HG03159 (cell line): Measurements from ENCODE around the gene HEMGN.
"Not testable (repeated sequence)": the region's sequence is repeated elsewhere in the genome, so short reads cannot be mapped to it uniquely, and the experiment has no call there.

Source experiments
- ATAC-seq: cut with Tn5 transposase; IDR thresholded peaks from one replicate; pipeline ENCODE4 v1.9.1; 2021; ENCODE audit warnings: mild to moderate bottlenecking, moderate library complexity; ENCODE audit not compliant: unreplicated experiment

The HEMGN gene, protein sequence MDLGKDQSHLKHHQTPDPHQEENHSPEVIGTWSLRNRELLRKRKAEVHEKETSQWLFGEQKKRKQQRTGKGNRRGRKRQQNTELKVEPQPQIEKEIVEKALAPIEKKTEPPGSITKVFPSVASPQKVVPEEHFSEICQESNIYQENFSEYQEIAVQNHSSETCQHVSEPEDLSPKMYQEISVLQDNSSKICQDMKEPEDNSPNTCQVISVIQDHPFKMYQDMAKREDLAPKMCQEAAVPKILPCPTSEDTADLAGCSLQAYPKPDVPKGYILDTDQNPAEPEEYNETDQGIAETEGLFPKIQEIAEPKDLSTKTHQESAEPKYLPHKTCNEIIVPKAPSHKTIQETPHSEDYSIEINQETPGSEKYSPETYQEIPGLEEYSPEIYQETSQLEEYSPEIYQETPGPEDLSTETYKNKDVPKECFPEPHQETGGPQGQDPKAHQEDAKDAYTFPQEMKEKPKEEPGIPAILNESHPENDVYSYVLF

DNA sequence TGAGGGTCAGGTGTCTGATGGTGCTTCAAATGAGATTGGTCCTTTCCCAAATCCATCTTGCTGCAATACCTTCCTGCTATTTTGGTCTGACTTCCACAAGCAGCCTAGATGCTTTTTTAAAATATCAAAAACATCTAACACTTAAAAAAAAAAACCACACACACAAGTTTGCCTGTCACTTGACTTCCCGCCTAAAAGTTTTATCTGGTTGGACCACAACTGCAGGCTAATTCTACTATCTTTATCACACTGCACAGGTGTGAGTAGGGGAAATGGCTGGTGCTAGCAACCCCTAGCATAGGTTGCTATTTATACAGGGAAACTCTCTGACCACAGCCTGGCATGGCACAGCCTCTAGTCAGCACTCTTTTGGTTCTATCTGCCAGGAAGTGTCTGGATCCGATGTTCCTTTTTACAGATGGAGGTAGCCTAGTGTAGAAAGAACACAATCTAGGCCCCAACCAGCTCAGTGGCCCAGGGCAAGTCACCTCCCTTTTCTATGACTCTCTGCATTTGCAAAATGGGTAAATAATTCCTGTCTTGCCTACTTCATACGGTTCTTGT is at the start of gene HEMGN:
Gene HEMGN (minus strand): TSS at position 92 of the 564 bp plus-strand sequence. CDS start 36 bp downstream, at position 56.
- ATAC-seq = peak; percentile 79

GRCh38 chr9:97987487-97987886 is 49.5 kb upstream of the HEMGN start:
- no peak for ATAC-seq

- ATAC-seq = peak; percentile 3
These were observed 47.3 kb upstream of the HEMGN start for GRCh38 chr9:97985058-97985861.

DNA sequence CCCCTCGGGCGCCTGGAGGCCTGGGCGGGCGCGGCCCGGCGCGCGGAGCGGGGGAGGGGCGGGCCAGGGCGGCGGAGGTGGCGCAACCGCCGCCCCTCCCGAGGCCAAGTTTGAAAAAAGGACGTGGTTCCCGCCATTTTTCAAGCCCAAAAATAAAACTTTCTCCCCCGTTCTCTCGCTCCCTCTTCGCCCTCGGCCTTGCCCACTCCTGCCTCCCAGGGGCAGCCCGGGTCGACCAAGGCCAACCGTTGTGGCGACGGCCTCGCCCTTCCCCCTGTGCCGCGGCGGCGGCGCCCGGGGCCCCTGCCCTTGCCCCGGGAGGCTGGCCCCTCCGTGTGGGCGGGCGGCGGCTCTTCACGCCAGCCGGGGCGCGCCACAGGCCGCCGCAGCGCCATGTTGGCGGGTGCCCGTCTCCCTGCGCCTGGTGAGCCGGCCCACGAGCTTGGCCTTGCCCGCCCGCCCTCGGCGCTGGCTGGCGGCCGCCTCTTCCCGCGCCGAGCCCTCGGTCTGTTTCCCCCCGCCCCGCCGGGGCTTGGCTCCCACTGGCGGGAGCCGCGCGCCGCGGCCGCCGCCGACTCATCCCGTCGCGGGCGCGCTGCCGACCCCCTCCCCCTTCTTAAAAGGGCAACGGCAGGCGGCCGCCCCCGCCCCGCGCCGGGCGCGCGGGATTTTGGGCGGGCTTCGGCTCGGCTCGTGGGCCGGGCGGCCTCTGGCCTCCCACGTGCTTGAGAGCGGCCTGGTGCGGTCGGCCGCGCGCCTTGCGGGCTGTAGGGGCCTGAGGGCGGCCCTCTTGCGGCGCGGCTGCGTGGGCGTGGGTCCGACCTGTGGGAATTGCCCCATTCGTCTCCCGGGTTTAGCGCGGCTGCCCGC is 46.5 kb upstream of the HEMGN start:
- peak; percentile 28 for ATAC-seq

DNA sequence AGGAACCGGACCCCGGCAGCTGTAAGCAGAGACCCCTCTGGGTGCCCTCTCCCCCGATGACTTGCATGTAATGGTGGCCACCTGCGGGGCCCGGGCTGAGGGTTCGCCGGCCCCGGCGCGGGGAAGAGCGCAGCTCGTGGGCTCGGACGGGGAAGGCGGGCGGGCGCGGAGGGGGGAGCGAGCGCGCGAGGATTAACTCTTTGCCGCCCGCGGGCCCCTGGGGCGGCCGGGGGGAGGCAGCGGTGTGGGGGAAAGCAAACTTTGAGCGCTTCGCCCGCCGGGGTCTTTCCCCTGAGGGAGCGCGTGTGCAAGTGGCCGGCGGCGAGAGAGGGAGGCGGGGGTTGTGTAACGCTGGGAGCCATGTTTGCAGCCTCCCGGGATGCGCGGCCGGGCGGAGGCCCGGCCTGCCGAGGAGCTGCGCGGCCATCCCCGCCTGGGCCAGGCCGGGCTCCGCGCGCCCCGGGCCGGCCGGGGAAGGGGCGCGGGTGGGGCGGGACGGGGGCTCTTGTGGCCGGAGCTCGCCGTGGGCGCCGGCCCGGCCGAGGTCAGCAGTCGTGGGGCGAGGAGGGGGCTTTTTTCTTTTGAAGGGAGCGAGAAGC is 45.7 kb upstream of the HEMGN start:
- ATAC-seq = peak; percentile 14

- ATAC-seq = peak; percentile 76
These were observed 45.0 kb upstream of the HEMGN start, which contains the start of gene ANP32B for GRCh38 chr9:97982683-97983588. TSS of gene ANP32B (plus strand) at chr9:97983341. CDS start at chr9:97983556, 215 bp downstream.

DNA sequence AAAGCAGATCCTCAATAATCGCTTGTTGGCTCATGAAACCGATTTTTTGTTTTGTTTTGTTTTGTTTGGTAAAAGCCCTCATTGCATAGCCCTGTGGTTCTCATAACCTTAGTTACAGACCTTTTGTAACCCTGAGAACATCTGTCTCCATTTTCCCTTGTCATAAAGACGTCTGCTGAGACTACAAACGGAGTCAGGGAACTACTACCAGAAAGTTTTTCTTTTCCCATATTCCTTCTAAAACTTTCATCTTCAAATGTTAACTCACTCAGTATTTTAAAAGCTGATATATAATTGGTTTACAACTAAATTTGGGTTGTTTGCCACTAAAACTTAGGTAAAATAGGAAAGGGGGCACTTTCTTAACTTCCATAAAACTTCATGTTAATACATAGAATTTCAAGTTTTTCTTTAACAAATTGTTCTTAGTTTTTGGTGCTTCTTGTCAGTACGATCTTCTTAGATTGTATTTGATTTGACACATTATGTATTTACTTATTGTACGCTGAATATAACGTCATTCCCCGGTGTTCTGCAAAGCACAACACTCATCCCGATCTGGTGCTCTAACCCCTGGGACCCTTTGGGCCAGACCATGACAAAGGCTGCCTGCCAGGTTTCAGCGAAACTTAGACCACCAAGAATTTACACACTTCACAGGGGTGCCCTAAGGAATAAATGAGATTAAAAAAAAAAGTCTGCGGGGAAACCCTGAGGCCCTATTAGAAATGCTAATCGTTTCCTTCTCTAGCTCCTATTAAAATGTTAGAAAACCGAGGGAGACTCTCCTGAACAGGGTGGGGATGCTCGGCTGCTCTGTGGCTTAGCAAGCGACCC is 44.1 kb upstream of the HEMGN start:
- ATAC-seq = no peak

DNA sequence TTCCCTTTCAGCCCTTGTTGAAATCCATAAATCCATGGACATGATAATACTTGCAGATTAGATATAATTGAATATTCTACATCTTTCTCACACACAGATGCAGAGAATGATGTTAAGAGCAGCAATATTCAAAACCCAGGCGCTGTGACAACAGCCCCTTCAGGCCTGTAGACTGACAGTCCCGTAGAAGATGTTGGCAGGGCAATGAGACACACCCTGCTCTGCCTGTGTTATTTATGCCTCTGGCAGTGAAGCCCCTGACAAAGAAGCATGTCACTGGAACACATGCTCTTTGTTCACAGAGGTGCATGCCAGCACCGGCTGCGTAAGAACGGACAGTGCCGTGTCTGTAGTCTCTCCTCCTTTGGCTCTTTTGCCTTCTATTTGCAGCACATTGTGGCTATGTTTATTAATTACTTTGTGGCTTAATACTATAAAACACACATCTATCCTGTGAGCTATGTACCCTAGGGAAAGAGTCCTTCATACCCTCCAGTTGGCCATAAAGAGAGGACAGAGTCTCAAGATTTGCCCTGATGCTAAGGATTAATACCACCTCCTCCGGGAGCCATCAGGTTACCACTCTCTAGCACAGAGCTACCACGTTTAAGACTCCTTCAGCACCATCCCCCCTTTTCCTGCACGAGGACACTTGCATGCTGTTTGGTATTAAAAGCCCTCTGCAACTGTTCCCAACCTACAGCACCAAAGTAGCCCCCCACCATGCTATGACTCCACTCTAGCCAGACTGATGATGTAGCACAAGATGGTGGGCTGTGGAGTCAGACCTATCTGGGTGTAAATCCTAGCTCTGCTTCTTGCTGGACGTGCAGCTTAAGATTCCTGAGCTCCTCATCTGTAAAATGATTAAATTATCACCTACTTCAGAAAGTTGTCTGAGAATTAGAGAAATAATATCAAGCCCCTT is 43.2 kb upstream of the HEMGN start:
- no peak for ATAC-seq

- ATAC-seq = no peak
These were observed 42.5 kb upstream of the HEMGN start for GRCh38 chr9:97980479-97980803.

GRCh38 chr9:97979788-97980478 is 42.0 kb upstream of the HEMGN start:
- ATAC-seq = no peak

GRCh38 chr9:97978371-97979130 is 40.6 kb upstream of the HEMGN start:
- ATAC-seq = no peak

DNA sequence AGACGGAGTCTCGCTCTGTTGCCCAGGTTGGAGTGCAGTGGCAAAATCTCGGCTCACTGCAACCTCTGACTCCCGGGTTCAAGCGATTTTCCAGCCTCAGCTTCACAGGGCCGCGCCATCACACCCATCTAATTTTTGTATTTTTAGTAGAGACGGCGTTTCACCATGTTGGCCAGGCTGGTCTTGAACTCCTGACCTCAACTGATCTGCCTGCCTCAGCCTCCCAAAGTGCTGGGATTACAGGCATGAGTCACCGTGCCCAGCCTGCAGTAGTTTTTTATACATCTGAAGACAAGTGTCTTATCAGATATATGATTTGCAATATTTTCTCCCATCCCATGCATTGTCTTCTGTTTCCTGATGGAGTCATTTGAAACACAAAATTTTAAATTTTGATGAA is 38.7 kb upstream of the HEMGN start:
- ATAC-seq = not testable (repeated sequence)

GRCh38 chr9:97975376-97975775 is 37.4 kb upstream of the HEMGN start:
- no peak for ATAC-seq

DNA sequence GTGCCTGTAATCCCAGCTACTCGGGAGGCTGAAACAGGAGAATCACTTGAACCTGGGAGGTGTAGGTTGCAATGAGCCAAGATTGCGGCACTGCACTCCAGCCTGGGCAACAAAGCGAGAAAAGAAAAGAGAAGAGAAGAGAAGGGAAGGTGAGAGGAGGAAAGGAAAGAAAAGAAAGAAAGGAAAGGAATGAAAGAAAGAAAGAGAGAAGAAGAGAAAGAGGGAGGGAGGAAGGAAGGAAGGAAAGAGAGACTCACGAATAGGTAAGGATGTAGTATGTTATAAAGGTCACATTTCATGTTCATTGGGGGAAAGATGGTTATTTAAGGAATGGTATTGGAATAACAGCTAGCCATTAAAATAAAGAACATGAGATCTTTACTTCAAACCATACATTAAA is 34.8 kb upstream of the HEMGN start:
- no peak for ATAC-seq

DNA sequence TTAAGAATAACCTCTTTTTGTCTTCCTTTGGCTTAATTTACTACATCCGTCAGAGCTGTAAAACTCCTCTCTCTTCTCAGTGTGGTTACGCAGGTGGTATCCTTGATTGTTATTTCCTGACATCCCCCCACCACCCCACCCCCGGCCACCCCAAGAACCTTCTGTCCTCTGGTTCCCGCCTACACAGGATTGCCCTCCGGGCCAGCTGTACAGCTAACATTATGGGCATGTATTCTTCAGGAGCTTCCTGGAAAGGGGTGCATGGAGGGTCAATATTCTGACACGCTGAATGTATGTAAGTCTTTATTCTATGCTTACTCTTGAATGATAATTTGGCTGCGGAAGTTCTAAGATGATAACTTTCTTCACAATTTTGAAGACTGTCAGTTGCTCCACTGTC is 32.2 kb upstream of the HEMGN start:
- no peak for ATAC-seq

GRCh38 chr9:97969014-97969413 is 31.0 kb upstream of the HEMGN start:
- no peak for ATAC-seq
